Activated CD4-positive, alpha-beta T cell treated with anti-CD3 and anti-CD28 coated beads, Interleukin-2, amount 10 ng/mL, durations not matched to agents 7 days and 5 days (primary cell): ENCODE measurements around the gene UQCRQ. TPM values are rescaled to one million over a fixed set of nuclear protein-coding genes. Genes with fewer than 3 reads are reported as not detected.

Source experiments
- CTCF ChIA-PET: fragments of 350-600 bp; sonication (Branson Sonifier 250); formaldehyde crosslinking; loops from one replicate; lab custom pipeline; 2021; ENCODE audit warnings: antibody characterized with exemption; lab: Charles Lee
- POLR2A ChIA-PET: fragments of 350-600 bp; sonication (Branson Sonifier 250); formaldehyde crosslinking; loops from one replicate; lab custom pipeline; 2021; ENCODE audit warnings: antibody characterized with exemption; lab: Charles Lee
- DNase-seq: peaks from one replicate; pipeline ENCODE4 v3.0.0-alpha.2; 2020
- H3K27ac Mint-ChIP-seq: one replicate; pipeline ENCODE4 v1.8.0; 2021; ENCODE audit warnings: mild to moderate bottlenecking, moderate library complexity, mixed read lengths
- H3K27me3 Mint-ChIP-seq: one replicate; pipeline ENCODE4 v1.8.0; 2021; ENCODE audit warnings: mixed read lengths
- H3K36me3 Mint-ChIP-seq: one replicate; pipeline ENCODE4 v1.8.0; 2021; ENCODE audit warnings: low read depth, mixed read lengths
- H3K4me1 Mint-ChIP-seq: one replicate; pipeline ENCODE4 v1.8.0; 2021; ENCODE audit warnings: mixed read lengths
- H3K4me3 Mint-ChIP-seq: one replicate; pipeline ENCODE4 v1.8.0; 2021; ENCODE audit warnings: mild to moderate bottlenecking, moderate library complexity, mixed read lengths
- H3K9me3 Mint-ChIP-seq: one replicate; pipeline ENCODE4 v1.8.0; 2021; ENCODE audit warnings: mixed read lengths
- total RNA-seq, 2 experiments: library from RNA; stranded (reverse); gene quantifications; one replicate each; pipeline ENCODE4 v1.2.3, GENCODE V29; 2021

UQCRQ gene
- total RNA-seq, 2 experiments from 2014 or later = 304 to 328 TPM

DNA sequence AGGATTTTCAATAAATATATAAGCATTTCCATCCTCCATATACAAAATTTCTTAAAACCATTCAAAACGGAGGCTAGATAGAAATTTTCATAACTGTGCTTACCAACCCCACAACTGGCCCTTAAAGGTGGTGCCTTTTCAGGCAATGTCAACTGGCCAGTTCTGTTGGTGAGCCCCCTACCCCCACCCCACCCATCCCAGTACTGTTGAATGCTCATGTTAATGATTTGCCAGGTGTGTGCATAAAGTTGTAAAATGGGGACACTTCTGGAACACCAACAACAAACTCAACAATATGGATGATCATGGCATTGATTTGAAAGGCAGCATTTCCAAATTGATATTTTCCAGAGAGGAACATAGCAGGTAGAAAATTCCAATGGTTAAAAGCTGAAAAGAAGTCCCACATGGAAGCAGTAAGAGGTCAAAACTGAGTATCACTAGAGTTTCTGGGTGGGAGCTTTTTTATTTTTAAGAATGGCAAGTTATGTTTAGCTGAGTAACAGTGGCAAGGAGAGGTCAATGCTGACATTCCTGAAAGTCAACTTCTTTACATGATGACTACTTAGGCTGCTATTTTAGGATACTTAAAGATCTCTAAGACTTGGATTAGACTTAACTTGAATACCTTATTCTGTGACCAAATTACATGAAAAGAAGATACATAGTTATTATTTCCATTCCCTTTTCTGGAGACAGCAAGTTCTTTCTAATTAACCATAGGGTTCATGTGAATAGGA, 9.7 kb downstream of the UQCRQ start:
- Mint-ChIP-seq H3K27ac (no peak overlapping the region), H3K4me3 (no peak overlapping the region), H3K36me3 (peaks cover 28% of the 10 kb centered on the region), H3K4me1 (no peaks in the 10 kb centered on the region), H3K9me3 (no peaks in the 10 kb centered on the region), H3K27me3 (no peaks in the 10 kb centered on the region)
- ChIA-PET POLR2A (no interaction called here), CTCF (interaction anchor here (0.6 to 2.2 kb wide), 2 partner anchors 8 to 17 kb away, joined by 4 to 9 read pairs; partner anchors contain the start of genes GDF9 and UQCRQ)
- DNase-seq = no peak

DNA sequence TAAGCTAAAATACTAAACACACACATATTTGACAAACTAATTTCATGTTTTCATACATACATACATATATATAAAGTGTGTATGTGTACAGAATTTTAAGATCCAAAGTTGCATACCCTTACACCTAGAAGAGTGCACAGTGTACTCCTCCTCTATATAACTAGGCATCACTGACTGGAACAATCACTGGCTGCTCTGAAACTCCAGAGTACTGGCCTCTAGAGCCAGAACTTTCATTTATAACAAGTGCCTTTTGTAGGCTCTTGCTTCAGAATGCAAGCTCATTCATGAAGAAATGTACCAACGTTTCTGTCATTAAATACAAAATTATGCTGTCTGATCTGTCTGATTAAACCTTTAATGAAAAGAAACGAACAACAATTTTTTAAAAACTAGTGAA, 11.0 kb downstream of the UQCRQ start:
- Mint-ChIP-seq H3K27me3 (no peaks in the 10 kb centered on the region), H3K4me1 (no peaks in the 10 kb centered on the region), H3K36me3 (peaks cover 24% of the 10 kb centered on the region), H3K27ac (no peak overlapping the region), H3K9me3 (no peaks in the 10 kb centered on the region), H3K4me3 (no peak overlapping the region)
- ChIA-PET CTCF (interaction anchor here (1.4 to 2.2 kb wide), 2 partner anchors 10 to 13 kb away, joined by 3 to 9 read pairs; partner anchors contain the start of genes GDF9 and UQCRQ), POLR2A (no interaction called here)
- no peak for DNase-seq

DNA sequence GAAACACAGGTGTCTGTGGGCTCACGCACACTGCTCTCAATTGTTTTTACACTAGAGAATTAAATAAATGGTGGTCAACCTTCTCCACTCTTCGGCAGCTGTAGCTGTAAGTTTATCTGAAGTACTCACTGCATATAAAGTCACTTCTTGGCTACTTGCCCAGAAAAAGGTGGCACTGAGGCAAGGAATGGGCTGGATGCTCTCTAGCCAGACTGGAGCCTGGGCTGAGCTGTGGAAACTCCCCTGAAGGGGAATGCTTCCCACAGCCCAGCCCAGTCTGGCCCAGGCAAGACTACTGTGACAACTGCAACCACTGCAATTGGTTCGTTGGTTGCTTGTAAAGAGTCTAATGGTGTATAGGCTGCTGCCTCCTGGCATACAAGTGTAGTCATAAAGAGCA, 11.5 kb downstream of the UQCRQ start:
- CTCF ChIA-PET = interaction anchor here (1.4 to 2.2 kb wide), 2 partner anchors 10 to 13 kb away, joined by 3 to 9 read pairs; partner anchors contain the start of genes GDF9 and UQCRQ
- Mint-ChIP-seq H3K36me3 (peaks cover 26% of the 10 kb centered on the region), H3K27me3 (no peaks in the 10 kb centered on the region), H3K9me3 (no peaks in the 10 kb centered on the region), H3K4me1 (no peaks in the 10 kb centered on the region), H3K4me3 (no peak overlapping the region), H3K27ac (no peak overlapping the region)
- no peak for DNase-seq
- POLR2A ChIA-PET = no interaction called here

DNA sequence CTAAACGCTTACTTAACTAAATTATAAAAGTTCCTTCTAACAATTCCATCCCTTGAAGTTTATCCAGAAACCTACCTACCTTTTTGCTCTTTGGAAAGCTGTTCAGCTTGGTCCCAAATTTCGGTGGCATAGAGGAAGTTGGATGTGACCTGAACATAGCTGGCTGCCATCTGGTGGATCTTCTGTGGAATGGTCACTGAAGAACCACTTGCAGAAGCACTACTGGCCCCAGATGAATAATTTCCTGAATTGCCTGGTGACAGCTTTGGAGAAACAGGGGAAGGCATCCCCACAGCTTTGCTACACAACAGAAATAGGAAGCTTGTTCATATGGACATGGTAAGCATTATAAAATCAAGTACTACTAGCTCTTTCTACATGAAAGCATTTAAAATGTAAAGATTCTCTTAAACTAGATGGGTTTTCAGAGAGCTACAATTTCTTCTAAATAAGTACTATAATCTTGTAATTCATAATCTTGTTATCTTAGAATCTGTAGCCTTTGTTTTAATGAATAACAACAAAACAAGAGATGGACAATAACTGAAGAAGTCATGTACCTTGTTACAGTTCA, 16.9 kb downstream of the UQCRQ start:
- peaks cover 41% of the 10 kb centered on the region for H3K36me3 Mint-ChIP-seq
- H3K27ac Mint-ChIP-seq = no peak overlapping the region
- no peaks in the 10 kb centered on the region for H3K27me3 Mint-ChIP-seq
- POLR2A ChIA-PET = no interaction called here
- no peaks in the 10 kb centered on the region for H3K9me3 Mint-ChIP-seq
- CTCF ChIA-PET = interaction anchor here (0.6 to 1.8 kb wide), 4 partner anchors 13 to 174 kb away, joined by 3 to 5 read pairs (median 4); partner anchors contain the start of gene UQCRQ
- peak; percentile 38 for DNase-seq
- H3K4me1 Mint-ChIP-seq = peaks cover 3% of the 10 kb centered on the region
- no peak overlapping the region for H3K4me3 Mint-ChIP-seq

DNA sequence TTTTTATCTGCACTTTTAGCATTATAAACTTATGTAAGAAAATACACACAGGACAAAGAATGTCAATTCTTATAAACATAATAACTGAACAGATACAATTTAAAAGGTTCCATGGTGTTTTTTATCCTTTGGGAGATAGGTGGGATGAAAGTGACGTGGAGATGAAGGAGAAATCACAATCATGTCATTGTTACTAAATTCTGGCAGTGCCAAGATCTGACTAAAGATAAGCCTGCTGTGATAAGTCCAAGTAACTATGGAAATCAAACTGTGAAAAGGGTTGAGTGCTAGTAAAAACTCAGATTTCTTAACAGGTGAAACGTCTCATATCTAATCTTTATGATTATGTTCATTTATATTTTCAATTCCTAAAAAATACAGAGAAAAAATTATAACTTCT, 18.1 kb downstream of the UQCRQ start:
- no peaks in the 10 kb centered on the region for H3K9me3 Mint-ChIP-seq
- CTCF ChIA-PET = no interaction called here
- peaks cover 46% of the 10 kb centered on the region for H3K36me3 Mint-ChIP-seq
- no peak for DNase-seq
- H3K4me1 Mint-ChIP-seq = peaks cover 5% of the 10 kb centered on the region
- POLR2A ChIA-PET = no interaction called here
- H3K27ac Mint-ChIP-seq = no peak overlapping the region
- no peaks in the 10 kb centered on the region for H3K27me3 Mint-ChIP-seq
- no peak overlapping the region for H3K4me3 Mint-ChIP-seq

DNA sequence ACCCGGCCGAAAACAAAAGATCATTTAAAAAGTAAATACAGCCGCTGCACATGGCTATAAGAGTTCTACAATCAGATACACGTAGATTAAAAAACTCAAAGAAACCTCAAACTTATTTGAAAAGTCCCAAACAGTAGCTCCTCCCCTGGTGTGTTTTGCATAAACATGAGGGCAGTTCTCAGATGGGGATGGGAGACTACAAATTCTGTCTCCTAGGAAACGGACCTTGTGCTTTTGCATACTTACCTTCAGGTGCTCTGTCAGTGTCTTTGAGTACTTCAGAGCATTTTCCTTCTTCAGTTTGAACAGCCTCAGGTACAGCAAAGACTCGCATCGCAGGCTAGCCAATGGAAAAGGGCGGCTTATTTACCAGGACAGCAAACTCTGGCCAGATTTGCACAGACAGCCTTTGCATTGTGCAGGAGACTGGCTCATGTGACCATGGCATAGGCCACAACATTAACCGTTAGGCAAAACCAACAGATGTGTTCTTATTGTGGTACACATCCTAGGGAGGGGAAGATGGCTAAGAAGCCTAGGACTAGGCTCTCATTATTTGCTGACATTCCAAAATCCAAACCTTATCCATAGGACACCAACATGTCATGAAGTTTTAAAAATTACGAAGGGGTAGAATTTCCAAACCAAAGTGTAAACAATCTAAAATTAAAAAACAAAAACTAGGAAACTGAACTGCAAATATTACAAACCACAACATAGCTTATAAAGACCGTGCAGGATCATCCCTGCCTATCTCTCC, 19.8 kb downstream of the UQCRQ start:
- ChIA-PET POLR2A (no interaction called here), CTCF (interaction anchor here (0.6 kb wide), 1 partner anchor 185 kb away, joined by 3 read pairs; no protein-coding TSS in a partner anchor)
- DNase-seq = no peak
- H3K9me3 Mint-ChIP-seq = no peaks in the 10 kb centered on the region
- H3K4me3 Mint-ChIP-seq = no peak overlapping the region
- H3K36me3 Mint-ChIP-seq = peaks cover 43% of the 10 kb centered on the region
- no peak overlapping the region for H3K27ac Mint-ChIP-seq
- H3K4me1 Mint-ChIP-seq = peaks cover 10% of the 10 kb centered on the region
- H3K27me3 Mint-ChIP-seq = no peaks in the 10 kb centered on the region

DNA sequence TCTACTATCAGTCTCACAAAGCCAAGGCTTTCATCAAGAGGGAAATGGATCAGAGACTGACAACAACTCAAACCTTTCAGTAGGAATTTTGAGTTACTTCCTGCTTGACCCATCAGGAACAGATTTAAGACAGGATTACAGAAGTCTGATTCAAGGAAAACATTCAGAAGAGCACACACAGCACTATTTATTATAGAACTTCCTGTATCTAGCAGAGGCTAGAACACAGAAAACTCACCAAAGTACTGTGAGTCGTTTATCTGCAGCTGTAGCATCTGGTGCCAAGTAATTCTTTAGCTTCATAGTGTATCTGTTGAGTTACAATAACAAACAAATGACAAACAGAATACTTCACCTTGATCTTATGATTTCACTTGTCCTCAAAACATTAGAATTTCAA, 20.8 kb downstream of the UQCRQ start:
- peaks cover 43% of the 10 kb centered on the region for H3K36me3 Mint-ChIP-seq
- ChIA-PET CTCF (interaction anchor here (0.6 kb wide), 1 partner anchor 360 kb away, joined by 3 read pairs; no protein-coding TSS in a partner anchor), POLR2A (no interaction called here)
- H3K4me1 Mint-ChIP-seq = peaks cover 10% of the 10 kb centered on the region
- H3K27ac Mint-ChIP-seq = no peak overlapping the region
- H3K4me3 Mint-ChIP-seq = no peak overlapping the region
- no peaks in the 10 kb centered on the region for H3K27me3 Mint-ChIP-seq
- DNase-seq = no peak
- H3K9me3 Mint-ChIP-seq = no peaks in the 10 kb centered on the region

DNA sequence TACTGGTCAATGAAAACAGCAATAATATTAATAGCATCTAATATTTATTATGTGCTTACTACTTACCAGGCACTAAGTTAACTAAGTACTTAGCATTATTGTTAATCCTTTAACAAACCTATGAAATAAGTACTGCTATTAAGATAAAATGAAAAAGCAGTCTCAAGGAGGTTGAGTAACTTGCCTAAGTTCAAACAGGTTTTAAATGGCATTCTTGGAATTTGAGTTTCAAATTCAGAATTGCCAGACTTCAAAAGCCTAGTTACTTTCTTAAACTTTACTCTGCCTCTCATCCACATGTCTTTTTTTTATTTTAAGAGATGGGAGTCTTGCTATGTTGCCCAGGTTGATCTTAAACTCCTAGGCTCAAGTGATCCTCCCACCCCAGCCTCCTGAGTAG, 23.1 kb downstream of the UQCRQ start:
- Mint-ChIP-seq H3K9me3 (no peaks in the 10 kb centered on the region), H3K27me3 (no peaks in the 10 kb centered on the region), H3K4me1 (peaks cover 7% of the 10 kb centered on the region), H3K27ac (no peak overlapping the region), H3K36me3 (peaks cover 52% of the 10 kb centered on the region), H3K4me3 (no peak overlapping the region)
- no peak for DNase-seq
- POLR2A ChIA-PET = no interaction called here
- CTCF ChIA-PET = no interaction called here

DNA sequence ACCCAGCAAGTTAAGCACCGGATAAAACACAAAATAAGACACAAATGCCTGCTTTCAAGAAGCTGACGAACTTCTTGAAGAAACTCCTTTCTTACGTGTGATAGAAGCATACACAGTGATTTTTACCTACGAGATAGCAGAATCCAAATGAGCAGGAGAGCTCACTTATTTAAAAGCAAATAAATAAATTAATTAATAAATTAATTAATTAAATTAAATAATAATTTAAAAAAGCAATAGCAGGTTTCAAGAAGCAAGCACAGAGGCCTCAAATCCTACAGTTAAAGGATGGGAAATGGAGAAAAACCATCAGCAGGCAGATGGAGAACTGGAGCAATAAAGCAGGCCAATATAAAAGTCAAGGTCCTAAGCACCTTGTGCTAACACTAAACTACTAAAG, 24.4 kb downstream of the UQCRQ start:
- no peak overlapping the region for H3K4me3 Mint-ChIP-seq

DNA sequence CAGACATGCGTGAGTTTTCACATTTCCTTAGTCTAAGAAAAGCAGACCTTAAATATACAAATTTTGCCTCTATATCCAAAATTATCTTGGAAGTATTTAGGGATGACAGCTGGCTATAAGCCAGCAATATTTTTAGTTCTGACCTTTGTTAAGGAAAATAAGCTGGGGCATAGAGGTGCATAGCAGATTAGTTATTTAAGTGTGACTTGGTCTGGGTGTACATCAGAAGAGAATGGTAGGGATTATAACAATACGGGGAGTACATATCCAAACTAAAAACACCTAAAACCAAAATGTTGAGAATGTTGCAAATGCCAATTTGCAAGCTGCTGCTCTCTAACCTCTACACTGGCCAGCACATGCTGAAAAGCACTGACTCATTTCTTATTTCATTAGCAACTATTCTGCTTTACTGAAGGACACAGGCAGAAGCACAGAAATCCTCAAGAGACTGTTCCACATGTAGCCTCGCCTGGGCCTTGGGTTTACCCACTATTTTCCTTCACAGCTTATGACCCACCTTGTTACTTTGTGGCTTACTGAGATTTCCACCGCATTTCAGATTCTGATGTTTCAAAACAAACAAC, 29.4 kb downstream of the UQCRQ start:
- H3K36me3 Mint-ChIP-seq = peaks cover 43% of the 10 kb centered on the region
- H3K27ac Mint-ChIP-seq = no peak overlapping the region
- CTCF ChIA-PET = interaction anchor here (0.8 to 1.2 kb wide), 3 partner anchors 10 to 30 kb away, joined by 3 to 4 read pairs (median 3); no protein-coding TSS in a partner anchor
- POLR2A ChIA-PET = no interaction called here
- DNase-seq = no peak
- no peaks in the 10 kb centered on the region for H3K27me3 Mint-ChIP-seq
- H3K4me3 Mint-ChIP-seq = no peak overlapping the region
- no peaks in the 10 kb centered on the region for H3K9me3 Mint-ChIP-seq
- H3K4me1 Mint-ChIP-seq = peaks cover 14% of the 10 kb centered on the region

More for the DNA sequence above, 24.4 kb downstream of the UQCRQ start:
- Mint-ChIP-seq H3K27ac (no peak overlapping the region), H3K4me1 (peaks cover 8% of the 10 kb centered on the region), H3K9me3 (no peaks in the 10 kb centered on the region), H3K27me3 (no peaks in the 10 kb centered on the region), H3K36me3 (peaks cover 53% of the 10 kb centered on the region)
- CTCF ChIA-PET = interaction anchor here (0.8 kb wide), 1 partner anchor 11 kb away, joined by 3 read pairs; no protein-coding TSS in a partner anchor
- POLR2A ChIA-PET = no interaction called here
- no peak for DNase-seq

DNA sequence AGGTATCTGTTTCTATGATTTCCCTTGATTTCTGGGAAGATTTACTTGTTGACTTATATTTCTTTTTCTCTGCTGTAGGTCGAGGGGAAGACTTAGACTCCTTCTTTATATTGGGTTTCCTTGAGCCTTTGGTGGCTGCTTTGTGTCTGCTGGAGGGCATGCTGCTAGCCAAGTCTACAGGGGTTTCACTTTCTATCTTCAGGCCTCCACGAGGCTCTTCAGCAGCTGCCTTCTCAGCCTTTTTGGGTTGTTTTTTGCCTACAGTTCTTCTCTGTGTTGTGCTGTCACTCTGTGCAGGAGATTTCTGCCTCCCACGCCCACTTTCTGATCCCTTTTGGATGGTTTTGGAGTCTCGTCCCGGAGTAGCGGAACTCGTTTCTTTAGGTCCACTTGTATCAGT, 30.2 kb downstream of the UQCRQ start:
- POLR2A ChIA-PET = no interaction called here
- H3K4me1 Mint-ChIP-seq = peaks cover 14% of the 10 kb centered on the region
- CTCF ChIA-PET = interaction anchor here (1.2 kb wide), 1 partner anchor 17 kb away, joined by 4 read pairs; no protein-coding TSS in a partner anchor
- peak overlapping the region; percentile 70 for H3K27ac Mint-ChIP-seq
- peak; percentile 11 for DNase-seq
- H3K27me3 Mint-ChIP-seq = no peaks in the 10 kb centered on the region
- H3K36me3 Mint-ChIP-seq = peaks cover 43% of the 10 kb centered on the region
- no peak overlapping the region for H3K4me3 Mint-ChIP-seq
- no peaks in the 10 kb centered on the region for H3K9me3 Mint-ChIP-seq

DNA sequence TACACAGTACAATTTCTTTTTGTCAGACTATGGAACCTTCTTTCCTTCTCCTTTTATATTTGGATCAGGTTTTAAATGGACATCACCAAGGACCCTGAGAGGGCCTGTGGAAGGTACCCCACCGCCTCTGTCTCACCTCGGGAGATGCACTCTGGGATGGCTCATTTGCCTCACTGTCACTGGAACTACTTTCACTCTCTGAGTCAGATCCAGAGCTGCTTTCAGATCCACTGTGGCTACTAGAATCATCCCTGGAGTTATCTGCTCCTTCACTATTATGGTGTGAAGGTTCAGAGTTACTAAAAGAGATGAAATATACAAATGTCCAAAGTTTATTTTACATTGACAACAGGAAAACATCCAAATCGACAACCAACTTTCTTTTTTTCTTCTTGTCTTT, 31.7 kb downstream of the UQCRQ start:
- Mint-ChIP-seq H3K27ac (no peak overlapping the region), H3K9me3 (no peaks in the 10 kb centered on the region), H3K4me3 (no peak overlapping the region), H3K27me3 (no peaks in the 10 kb centered on the region), H3K36me3 (peaks cover 38% of the 10 kb centered on the region), H3K4me1 (peaks cover 14% of the 10 kb centered on the region)
- ChIA-PET POLR2A (no interaction called here), CTCF (no interaction called here)
- DNase-seq = no peak
